MV-4-11 (cell line): ENCODE measurements around the gene COPS7A.

ENCODE experiments used
- DNase-seq: peaks from one replicate; lab custom pipeline; 2025; lab: John Stamatoyannopoulos, UW

Gene COPS7A

DNA sequence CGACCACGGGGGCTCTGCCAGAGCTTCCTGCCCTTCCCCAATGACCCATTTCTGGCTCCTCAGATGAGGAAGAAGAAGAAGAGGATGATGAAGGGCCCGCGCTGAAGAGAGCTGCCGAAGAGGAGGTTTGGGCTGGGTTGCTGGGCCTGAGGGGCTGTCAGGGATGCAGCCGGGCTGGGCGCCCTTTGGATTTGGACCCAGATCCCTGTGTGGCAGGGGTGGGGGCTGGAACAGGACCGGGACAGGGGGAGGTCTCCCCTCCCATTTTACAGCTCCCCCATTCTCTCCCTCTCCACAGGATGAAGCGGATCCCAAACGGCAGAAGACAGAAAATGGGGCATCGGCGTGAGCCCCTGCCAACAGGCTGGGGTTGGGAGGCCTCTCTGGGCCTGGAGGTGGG is 46.2 kb downstream of the COPS7A start:
- DNase-seq: no peak

DNA sequence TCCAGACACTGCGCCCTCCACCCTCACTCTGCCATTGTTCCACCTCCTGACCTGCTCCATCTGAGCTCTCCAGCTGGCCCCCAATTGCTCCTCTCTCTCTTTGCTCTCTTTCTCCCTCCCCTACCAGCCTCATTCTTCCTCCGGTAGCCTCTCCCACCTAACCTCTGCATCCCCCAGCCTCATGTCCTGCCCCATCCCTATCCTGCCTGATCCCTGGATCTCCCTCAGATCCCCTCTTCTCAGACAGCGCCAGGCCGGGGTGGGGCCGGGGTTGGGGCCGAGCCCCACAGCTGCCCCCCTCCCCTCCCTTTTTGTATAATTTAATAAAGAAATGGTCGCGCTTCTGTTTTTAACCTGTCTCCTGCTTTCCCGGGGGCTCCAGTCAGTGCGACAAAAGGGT is 46.8 kb downstream of the COPS7A start:
- no peak for DNase-seq

DNA sequence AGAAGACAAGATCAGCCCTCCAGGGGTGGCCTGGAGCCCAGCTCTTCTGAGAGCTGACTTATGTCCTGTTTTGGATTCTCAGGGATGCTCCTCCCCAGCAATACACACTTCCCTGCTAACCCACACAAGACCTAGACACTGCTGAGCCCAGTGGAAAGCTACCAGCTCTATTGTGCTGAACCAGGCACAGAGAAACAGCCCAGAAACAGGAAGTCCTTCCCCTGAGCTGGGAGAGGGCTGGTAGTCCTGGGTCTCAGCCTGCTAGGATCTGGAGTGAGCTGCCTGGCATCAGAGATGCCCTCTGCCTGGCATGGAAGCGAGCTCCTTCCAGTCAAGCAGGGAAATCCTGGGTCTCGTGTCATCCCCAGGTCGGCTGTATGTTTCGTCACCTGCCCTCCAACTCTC is 47.2 kb downstream of the COPS7A start:
- peak; percentile 49 for DNase-seq

DNA sequence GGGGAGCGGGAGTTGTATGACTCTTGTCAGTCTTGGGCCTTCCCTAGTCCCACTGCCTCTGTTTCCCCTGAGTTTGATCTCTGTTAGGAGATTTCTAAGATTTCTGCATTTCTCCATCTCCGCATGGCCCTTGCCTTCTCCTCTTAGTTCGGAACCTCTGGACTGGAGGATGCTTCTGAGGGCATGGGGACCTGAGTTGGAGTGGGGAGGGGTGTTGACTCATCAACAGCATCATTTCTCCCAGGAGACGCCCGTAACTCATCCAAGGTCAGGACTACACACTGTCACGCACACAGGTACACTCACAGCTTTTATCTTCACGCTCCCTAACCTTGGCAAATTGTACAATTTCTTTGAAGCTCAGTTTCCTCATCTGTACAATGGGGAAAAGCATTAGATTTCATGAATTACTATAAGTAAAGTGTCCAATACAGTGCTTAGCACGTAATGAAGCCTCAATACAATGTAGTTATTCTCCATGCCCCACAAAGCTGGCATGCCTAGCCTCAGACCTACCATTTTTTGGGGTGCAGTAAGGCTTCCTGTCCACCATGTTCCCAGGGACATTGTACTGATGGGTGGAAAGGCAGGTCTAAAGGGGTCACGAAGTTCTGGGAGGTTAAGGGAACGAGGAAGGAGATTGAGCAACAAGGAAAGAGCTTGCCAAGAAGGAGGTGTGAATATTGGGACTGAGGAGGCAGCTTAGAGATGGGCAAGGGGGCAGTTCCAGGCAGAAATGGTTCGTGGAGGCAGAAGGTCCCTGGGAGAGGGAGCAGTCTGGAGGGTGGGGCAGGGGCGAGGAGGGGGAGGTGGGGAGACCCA is 47.9 kb downstream of the COPS7A start:
- no peak for DNase-seq

DNA sequence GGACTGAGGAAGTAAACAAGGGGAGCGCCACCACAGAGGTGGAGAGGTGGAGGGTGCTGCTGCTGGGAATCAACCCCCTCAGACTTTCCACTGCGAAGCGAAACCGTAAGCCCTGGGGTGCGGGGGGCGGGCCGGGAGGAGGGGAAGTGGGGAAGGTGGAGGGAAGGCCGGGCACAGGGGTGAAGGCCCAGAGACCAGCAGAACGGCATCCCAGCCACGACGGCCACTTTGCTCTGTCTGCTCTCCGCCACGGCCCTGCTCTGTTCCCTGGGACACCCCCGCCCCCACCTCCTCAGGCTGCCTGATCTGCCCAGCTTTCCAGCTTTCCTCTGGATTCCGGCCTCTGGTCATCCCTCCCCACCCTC is 48.5 kb downstream of the COPS7A start, which contains the start of gene LAG3:
Gene LAG3, plus strand, starts transcription at position 190 of the 365 bp plus-strand sequence. CDS start 333 bp downstream, outside the sequence.
- DNase-seq: no peak

DNA sequence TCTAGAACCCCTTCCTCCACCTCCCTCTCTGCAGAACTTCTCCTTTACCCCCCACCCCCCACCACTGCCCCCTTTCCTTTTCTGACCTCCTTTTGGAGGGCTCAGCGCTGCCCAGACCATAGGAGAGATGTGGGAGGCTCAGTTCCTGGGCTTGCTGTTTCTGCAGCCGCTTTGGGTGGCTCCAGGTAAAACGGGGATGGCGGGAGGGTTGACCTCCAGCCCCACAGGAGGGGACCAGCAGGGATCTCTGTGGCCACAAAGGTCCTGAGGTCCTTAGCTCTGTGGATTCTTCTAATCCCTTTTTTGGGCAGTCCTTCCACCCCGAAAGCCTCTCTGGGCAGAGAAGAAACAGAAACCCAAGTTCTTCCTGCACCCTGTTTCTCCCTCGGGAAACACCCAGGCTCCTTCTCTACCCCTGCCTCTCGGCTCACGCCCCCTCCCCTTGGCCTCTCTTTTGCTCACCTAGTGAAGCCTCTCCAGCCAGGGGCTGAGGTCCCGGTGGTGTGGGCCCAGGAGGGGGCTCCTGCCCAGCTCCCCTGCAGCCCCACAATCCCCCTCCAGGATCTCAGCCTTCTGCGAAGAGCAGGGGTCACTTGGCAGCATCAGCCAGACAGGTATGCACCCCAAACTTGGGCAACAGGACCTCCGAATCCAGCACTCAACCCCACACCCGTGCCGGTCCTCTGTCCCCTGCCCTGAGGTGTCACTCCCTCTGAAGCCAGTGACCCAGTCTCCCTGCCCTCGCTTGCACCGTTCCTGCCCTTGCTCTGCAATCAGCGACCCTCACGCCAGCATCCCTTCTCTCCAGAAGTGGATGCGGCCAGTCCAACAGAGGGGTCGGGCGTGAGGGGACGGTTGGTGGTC is 49.1 kb downstream of the COPS7A start:
- no peak for DNase-seq

DNA sequence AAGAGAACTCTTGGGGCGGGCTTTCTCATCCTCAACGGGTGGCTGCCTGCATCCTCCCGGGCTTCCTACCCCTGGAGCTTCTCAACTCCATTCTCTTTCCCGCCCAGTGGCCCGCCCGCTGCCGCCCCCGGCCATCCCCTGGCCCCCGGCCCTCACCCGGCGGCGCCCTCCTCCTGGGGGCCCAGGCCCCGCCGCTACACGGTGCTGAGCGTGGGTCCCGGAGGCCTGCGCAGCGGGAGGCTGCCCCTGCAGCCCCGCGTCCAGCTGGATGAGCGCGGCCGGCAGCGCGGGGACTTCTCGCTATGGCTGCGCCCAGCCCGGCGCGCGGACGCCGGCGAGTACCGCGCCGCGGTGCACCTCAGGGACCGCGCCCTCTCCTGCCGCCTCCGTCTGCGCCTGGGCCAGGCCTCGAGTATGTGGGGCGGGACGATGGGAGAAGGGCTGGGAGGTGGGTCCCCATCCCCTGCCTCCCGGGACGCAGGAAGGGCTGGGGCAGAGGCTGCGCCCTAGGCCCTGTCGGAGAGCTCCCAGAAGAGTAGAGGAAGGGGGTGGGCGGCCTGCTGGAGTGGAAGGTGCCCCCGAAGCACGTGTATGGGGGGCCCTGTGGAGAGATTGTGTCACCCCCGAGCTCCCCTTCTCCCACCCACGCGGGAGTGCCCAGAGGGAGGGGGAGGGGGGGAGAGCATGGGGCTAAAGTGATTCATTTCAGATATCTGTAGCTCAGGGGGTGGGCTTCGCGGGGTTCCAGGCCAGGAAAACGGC is 49.9 kb downstream of the COPS7A start:
- no peak for DNase-seq

DNA sequence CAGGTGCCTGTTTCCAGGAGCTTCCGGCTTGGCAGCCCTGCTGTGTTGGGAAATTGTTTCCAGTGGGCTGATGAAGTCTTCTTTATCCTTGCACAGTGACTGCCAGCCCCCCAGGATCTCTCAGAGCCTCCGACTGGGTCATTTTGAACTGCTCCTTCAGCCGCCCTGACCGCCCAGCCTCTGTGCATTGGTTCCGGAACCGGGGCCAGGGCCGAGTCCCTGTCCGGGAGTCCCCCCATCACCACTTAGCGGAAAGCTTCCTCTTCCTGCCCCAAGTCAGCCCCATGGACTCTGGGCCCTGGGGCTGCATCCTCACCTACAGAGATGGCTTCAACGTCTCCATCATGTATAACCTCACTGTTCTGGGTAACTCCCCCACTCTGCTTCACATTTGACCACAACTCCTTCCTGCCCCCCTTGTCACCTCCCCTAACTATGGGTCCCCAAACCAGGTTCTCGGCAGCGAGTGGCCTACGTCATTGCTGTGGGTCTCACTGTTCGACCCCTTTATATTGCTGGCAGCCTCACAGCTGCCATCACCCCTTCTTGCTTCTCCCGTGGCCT is 50.7 kb downstream of the COPS7A start:
- DNase-seq: no peak

DNA sequence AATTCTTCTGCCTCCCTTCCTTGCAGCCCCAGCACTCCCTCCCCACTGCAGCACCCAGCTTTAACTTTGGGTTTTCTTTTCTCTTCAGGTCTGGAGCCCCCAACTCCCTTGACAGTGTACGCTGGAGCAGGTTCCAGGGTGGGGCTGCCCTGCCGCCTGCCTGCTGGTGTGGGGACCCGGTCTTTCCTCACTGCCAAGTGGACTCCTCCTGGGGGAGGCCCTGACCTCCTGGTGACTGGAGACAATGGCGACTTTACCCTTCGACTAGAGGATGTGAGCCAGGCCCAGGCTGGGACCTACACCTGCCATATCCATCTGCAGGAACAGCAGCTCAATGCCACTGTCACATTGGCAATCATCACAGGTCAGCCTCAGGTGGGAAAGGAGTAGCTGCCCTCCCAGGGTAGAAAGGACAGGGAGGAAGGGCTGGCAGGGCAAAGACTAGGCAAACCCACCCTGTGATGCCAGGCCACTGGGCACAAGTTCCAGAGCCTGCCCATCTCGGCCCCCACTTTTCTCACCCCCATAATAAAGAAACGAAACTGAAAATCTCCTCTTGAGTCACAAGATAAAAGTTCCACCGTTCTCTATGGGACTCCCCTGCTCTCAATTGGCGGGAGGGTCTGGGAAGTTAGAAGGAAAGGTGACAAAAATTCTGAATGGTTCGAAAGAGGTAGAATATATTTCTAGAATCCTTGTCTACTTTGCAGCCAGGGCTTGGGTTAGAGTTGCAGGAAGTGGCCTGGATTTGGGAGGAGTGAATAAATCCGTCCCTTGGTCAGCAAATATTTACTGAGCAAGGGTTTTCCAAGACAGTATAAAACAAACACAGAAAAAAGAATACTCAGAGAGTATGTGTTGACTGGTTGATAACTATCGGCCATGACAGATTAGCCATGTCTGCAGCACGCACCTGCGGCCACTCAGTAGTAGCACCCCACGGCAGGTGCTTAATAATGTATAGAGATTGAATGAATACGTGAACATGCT is 51.6 kb downstream of the COPS7A start:
- no peak for DNase-seq

DNA sequence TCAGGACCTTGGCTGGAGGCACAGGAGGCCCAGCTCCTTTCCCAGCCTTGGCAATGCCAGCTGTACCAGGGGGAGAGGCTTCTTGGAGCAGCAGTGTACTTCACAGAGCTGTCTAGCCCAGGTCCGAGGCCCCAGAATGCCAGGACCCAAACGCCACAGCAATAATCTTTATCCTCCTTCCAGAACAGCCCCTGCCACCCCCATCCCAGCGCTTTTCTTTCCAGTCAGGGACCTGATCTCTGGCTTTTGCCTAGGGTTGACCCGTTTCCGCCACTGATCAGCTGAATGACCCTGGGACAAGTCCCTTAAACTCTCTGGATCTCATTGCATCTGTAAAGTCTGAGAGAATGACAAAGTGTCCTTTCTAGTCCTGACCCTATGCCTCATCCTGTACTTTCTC is 53.5 kb downstream of the COPS7A start:
- DNase-seq: no peak

DNA sequence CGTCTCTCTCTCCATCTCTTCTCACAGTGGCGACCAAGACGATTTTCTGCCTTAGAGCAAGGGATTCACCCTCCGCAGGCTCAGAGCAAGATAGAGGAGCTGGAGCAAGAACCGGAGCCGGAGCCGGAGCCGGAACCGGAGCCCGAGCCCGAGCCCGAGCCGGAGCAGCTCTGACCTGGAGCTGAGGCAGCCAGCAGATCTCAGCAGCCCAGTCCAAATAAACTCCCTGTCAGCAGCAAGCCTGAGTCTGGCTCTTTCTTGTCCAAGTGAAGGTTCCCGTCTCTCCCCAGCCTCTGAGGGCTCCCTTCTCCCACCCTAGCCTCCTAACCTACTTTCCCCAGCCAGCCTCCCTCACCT is 54.3 kb downstream of the COPS7A start:
- no peak for DNase-seq

DNA sequence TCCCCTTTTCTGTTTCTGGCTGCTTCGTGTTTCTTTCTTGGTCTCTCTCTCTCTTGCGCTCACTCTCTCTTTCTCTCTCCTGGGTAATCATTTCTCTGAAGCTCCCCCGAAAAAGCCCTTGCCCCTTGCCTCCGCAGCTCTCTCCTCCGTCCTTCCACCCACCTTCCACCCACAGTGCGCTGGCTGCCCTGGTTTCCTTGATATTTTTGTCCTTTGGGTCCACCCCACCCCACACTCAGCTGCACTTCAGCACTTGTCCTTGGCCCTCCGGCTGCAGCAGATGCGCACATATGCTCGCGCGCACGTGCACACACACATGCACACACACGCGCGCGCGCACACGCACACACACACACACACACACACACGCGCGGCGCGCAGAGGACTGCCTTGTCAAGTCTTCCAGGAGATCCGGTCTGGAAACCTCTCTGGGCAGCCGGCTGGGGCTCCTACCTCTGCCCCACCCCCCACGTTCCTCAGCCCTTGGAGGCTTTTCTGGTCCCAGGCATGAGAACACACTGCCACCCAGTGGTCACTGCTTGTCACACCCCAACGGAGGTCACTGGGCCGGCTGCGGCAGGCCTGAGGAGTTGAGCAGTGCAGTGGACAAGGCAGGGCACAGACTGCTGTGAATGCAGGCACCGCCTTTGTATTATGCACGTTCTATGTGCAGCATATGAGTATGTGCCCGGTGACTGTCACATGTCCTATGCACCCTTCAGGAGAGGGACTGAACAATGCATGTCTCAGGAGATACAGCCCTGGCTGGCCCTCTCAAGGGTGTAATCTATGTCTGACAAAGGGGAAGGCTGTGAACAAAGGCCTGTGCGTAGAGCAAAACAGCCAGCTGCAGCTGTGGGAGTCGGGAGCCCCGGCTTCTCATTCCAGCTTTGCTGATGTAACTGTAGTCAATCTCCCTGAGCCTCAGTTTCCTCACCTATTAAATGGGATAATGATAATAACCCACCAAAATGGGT is 55.0 kb downstream of the COPS7A start:
- DNase-seq: peak; percentile 88

DNA sequence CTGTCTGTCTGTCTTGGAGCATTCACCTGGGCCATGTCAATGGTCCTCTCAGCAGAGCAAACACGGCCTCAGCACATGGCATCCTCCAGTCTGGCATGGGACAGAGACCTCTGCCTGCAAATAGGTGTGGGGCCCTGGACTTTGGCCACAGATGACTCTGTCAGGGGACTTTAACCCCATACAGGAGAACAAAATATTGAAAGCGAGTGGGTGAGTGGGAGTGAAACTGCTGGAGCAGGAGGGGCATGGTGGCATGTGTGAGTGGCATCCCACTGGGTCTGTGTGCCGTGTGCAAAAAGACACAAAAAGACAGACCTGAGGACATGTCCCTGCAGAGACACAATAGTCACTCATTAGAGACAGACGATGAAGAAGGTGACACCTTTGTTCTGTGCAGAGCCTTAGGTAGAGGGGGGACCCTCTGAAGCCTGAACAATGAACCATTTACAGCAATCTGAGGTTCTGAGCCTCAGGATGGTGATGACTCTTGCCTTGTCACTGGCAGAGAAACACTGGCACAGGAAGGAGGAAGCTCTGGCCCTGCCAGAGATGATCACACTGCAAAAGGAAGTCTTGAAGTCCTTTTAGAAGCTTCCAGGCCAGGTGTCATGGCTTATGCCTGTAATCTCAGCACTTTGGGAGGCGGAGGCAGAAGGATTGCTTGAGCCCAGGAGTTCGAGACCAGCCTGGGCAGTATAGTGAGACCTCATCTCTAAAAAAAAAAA is 56.0 kb downstream of the COPS7A start:
- no peak for DNase-seq

DNA sequence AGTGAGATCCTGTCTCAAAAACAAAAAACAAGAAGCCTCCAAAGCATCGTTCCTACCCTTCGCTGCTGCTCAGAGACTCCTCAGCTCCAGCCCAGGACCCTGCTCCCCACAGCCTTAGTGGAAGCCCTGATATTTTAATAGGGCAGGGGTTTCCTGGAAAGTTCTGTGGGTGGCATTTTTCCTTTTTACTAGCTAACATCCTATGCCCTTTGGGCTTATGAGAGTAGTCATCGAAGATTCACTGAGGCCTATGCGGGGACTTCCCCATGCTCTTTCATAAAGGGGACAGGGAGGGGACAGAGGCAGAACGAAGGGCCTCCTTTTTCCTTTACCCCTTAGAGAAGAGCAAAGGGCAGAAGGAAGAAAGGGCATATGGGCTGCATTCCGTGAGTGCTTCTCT is 56.7 kb downstream of the COPS7A start:
- DNase-seq: no peak
